ENCODE results near the gene RAI14. TPM values are rescaled to one million over a fixed set of nuclear protein-coding genes. Genes with fewer than 3 reads are reported as not detected.

RAI14 gene
- total and polyA plus RNA-seq, 11 donors = 1.7 to 34.3 (median 10.7) TPM

DNA sequence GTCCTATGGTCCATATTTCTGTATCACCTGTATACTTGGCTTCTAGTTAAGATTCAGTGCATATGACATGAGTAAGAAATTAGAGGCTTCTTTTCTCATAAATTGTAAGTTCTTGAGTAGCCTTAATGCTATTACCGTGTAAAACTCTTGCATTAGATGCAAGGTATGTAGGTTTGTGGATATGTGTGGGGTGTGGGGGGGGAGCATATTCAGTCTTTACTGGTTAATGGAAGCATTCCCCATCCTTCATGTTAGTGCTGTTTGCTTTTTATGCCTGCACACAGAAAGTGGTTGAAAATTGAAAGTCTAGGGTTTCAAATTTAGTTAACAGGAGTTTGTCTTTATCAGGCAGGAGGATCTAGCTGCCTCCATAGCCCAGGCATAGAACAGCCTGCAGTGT lies 16.1 kb downstream of the RAI14 start:
- Histone ChIP-seq H3K27me3 (no peaks in the 10 kb centered on the region), H3K27ac (no peak overlapping the region), H3K9me3 (no peaks in the 10 kb centered on the region), H3K4me3 (no peak overlapping the region), H3K4me1 (peaks cover 0 to 36% (median 16%) of the 10 kb centered on the region in 12 donors), H3K36me3 (peaks cover 0 to 5% (median 0%) of the 10 kb centered on the region in 9 donors)
- intact Hi-C loops (cut with DNase I) = no loop called here
- DNase-seq = no peak
- 89 to 96% (median 94%) methylated on average over 1 of the region's 1 CpG for WGBS, 4 donors
- no peak for ATAC-seq
- TF ChIP-seq, protein P1, sequence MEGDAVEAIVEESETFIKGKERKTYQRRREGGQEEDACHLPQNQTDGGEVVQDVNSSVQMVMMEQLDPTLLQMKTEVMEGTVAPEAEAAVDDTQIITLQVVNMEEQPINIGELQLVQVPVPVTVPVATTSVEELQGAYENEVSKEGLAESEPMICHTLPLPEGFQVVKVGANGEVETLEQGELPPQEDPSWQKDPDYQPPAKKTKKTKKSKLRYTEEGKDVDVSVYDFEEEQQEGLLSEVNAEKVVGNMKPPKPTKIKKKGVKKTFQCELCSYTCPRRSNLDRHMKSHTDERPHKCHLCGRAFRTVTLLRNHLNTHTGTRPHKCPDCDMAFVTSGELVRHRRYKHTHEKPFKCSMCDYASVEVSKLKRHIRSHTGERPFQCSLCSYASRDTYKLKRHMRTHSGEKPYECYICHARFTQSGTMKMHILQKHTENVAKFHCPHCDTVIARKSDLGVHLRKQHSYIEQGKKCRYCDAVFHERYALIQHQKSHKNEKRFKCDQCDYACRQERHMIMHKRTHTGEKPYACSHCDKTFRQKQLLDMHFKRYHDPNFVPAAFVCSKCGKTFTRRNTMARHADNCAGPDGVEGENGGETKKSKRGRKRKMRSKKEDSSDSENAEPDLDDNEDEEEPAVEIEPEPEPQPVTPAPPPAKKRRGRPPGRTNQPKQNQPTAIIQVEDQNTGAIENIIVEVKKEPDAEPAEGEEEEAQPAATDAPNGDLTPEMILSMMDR (IDR thresholded peaks at IDR 0.05) = no peak
- no peak for TF ChIP-seq POLR2A (IDR thresholded peaks at IDR 0.05)

DNA sequence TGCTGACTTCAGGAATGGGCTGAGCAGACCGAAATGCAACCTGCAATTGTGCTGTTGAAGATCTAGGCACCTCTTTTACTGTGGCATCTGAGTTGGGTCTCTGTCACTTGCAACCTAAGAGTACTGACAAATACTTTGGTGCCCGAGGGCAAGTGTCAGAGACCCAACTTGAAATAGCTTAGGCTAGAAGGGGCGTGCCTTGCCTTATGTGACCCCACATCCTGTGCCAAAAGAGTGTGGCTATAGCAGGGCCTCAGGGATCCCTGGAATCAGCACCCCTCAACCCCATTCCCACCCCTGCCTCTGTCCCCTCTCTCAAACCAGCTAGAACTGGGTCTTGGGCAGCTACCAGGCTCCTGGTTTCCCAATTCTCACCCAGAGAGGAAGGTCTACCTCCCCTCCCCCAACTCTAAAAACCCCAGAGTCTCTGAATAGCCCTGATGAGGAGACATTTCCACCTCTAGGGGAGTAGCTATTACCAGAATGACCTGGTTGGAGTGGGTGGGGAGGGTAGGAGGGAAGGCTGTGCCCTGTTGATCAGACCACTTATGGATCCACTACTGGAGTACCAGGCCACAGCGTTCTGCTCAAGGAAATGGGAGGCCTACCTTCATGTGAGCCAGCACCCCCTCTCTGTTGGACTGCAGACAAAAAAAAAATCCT lies 17.5 kb downstream of the RAI14 start:
- Histone ChIP-seq H3K9me3 (no peaks in the 10 kb centered on the region), H3K27me3 (no peaks in the 10 kb centered on the region), H3K4me3 (no peak overlapping the region), H3K27ac (peak overlapping the region in 10 of 12 donors; percentile 5 to 80 (median 61)), H3K36me3 (no peaks in the 10 kb centered on the region), H3K4me1 (peaks cover 0 to 36% (median 16%) of the 10 kb centered on the region in 12 donors)
- intact Hi-C loops (cut with DNase I) = no loop called here
- WGBS, 4 donors = 67 to 82% (median 70%) methylated on average over 4 of the region's 4 CpGs
- no peak for TF ChIP-seq POLR2A (IDR thresholded peaks at IDR 0.05)
- TF ChIP-seq, protein P1 (IDR thresholded peaks at IDR 0.05) = no peak
- no peak for DNase-seq
- peak in 3 of 4 donors; percentile 13 to 44 (median 29) for ATAC-seq

DNA sequence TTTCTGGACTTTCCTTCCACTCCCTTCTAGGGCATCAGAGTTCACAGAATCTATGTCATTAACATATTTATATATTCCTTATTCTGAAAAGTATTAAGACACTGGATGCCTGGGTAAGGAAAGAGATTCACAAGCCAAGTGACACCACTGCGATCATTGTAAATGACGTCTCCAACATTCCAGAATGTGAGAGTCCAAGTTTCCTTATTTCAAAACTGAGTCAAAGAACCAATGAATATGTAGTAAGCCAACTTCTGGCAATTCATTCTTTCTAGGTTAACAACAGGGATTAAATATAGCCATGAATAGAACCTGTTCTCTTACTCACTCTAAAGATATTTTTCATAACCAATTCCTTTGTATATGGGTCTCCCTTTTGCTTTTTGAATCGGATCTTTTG lies 18.1 kb downstream of the RAI14 start:
- intact Hi-C loops (cut with DNase I) = no loop called here
- Histone ChIP-seq H3K4me1 (peaks cover 0 to 36% (median 16%) of the 10 kb centered on the region in 12 donors), H3K27me3 (no peaks in the 10 kb centered on the region), H3K27ac (peak overlapping the region in 10 of 12 donors; percentile 7 to 80 (median 61)), H3K4me3 (no peak overlapping the region), H3K9me3 (no peaks in the 10 kb centered on the region), H3K36me3 (no peaks in the 10 kb centered on the region)
- 50 to 68% (median 60%) methylated on average over 3 of the region's 3 CpGs for WGBS, 4 donors
- ATAC-seq (peak in 2 of 4 donors; percentile 70 to 76), DNase-seq (no peak)
- TF ChIP-seq, protein P1 (IDR thresholded peaks at IDR 0.05) = no peak
- no peak for TF ChIP-seq POLR2A (IDR thresholded peaks at IDR 0.05)

DNA sequence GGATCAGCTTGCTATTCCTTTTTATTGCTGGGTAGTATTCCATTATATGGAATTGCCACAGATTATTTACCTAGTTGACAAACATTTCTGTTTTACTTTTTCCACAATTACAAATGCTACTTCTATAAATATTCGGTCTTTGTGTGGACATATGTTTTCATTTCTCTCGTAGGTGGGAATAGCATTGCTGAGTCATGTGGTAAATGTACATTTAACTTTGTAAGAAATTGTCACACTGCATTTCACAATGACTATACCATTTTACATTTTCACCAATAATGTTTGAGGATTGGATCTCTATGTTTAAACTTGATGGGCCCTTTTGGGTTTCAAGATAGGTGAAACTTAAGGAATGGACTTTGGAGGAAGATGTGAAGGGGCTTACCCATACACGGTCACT lies 19.7 kb downstream of the RAI14 start:
- ATAC-seq (no peak), DNase-seq (no peak)
- Histone ChIP-seq H3K4me3 (no peak overlapping the region), H3K4me1 (peaks cover 0 to 30% (median 16%) of the 10 kb centered on the region in 12 donors), H3K9me3 (no peaks in the 10 kb centered on the region), H3K27ac (no peak overlapping the region), H3K36me3 (no peaks in the 10 kb centered on the region), H3K27me3 (no peaks in the 10 kb centered on the region)
- no peak for TF ChIP-seq POLR2A (IDR thresholded peaks at IDR 0.05)
- TF ChIP-seq, protein P1 (IDR thresholded peaks at IDR 0.05) = no peak
- intact Hi-C loops (cut with DNase I) = no loop called here
- WGBS, 4 donors = 94 to 95% (median 94%) methylated on average over 3 of the region's 3 CpGs

Data from heart left ventricle (tissue), 16 donors.